LoVo (cell line): ENCODE data around the gene STPG2.
"Not testable (repeated sequence)": the region's sequence is repeated elsewhere in the genome, so short reads cannot be mapped to it uniquely, and the experiment has no call there.

Experiments
- DNase-seq: peaks from one replicate; pipeline ENCODE4 v3.0.0-alpha.2; 2016; ENCODE audit warnings: low spot score

Gene STPG2

GRCh38 chr4:97942951-97943350 lies 200.3 kb downstream of the STPG2 start:
- DNase-seq, result no peak

- no peak for DNase-seq
Measured at GRCh38 chr4:97942137-97942536, 201.1 kb downstream of the STPG2 start.

- no peak for DNase-seq
Measured at GRCh38 chr4:97938141-97938540, 205.1 kb downstream of the STPG2 start.

DNA sequence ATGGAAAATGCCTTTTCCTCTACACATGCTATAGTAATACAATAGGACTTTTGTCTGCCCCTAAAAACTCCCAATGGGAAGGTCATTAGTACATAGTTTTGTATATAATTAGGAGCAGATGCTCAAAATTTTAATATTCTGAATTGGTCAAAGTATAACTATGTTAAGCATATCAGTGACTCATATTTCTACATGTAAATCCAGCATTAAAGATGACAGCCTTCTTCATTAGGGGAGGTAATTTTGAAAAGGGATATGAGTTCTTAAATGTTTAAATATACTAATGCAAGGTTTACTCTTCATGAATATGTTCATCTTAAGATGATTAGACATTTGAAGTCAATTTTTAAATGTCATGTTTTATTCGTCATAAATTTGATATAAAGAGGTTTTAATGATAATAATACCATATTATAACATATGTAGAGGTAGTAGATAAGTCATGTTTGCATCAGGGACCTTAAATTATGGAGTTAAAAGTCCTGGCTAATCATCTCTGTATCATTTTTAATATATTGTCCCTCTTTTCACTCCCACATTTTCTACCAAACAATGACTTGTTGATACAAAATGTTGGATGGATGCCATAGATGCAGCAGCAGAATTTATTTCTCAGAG lies 218.8 kb downstream of the STPG2 start:
- DNase-seq, result no peak

GRCh38 chr4:97923096-97923495 lies 220.2 kb downstream of the STPG2 start:
- no peak for DNase-seq

GRCh38 chr4:97917115-97917514 lies 226.2 kb downstream of the STPG2 start:
- no peak for DNase-seq

GRCh38 chr4:97912156-97912555 lies 231.1 kb downstream of the STPG2 start:
- no peak for DNase-seq

- DNase-seq, result no peak
Measured at GRCh38 chr4:97911236-97911906, 231.9 kb downstream of the STPG2 start.

DNA sequence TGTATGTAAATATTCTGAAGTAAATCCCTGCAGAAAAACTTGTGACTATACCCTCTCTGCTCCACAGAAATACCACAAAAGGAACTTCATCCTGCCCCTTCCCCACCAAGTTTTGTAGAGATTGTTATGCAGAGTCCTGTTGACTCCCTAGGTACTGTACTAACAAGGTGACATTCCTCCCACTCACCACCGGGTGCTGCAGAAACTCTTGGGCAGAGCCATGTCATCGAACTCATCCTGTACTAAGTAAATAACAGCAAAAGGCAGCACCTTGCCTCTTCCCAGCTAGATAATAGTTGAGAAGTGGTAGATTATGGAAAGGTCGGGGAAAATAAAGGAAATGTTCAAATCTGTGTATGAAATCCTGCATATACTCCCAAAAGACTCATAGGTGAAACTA lies 233.3 kb downstream of the STPG2 start:
- no peak for DNase-seq

DNA sequence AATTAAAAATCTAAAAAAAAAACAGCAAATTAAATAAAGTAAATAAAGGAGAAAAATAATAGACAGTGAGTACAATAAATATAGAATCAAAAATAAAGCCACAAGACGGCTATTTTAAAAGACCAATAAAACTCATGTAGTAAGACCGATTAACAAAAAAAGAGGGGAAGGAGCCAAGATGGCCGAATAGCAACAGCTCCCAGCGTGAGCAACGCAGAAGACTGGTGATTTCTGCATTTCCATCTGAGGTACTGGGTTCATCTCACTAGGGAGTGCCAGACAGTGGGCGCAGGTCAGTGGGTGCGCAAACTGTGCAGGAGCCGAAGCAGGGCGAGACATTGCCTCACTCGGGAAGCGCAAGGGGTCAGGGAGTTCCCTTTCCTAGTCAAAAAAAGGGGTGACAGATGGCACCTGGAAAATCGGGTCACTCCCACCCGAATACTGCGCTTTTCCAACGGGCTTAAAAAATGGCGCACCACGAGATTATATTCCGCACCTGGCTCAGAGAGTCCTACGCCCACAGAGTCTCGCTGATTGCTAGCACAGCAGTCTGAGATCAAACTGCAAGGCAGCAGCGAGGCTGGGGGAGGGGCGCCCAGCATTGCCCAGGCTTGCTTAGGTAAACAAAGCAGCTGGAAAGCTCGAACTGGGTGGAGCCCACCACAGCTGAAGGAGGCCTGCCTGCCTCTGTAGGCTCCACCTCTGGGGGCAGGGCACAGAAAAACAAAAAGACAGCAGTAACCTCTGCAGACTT lies 239.7 kb downstream of the STPG2 start:
- DNase-seq, result not testable (repeated sequence)

DNA sequence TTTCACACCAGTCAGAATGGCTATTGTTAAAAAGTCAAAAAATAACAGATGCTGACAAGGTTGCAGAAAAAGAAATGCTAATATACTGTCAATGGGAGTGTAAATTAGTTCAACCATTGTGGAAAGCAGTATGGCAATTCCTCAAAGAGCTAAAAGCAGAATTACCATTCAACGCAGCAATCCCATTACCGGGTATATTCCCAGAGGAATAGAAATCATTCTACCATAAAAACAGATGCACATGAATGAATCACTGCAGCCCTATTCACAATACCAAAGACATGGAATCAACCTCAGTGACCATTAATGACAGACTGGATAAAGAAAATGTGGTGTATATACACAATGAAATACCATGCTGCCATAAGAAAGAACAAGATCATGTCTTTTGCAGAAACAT lies 243.0 kb downstream of the STPG2 start:
- DNase-seq, result no peak

GRCh38 chr4:97892592-97893266 lies 250.5 kb downstream of the STPG2 start:
- no peak for DNase-seq

DNA sequence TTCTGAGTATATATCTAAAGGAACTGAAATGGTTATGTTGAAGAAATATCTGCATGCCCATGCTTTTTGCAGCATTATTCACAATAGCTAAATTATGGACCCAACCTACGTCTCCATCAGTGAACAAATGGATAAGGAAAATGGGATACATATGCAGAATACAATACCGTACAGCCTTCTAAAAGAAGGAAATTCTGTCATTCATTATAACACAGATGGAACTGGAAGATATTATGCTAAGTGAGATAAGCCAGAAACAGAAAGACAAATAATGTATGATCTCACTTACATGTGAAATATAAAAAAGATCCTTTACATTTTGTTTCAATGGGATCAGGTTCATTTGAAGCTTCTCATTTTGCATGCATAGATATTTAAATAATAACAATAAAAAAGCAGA lies 263.3 kb downstream of the STPG2 start:
- DNase-seq, result no peak

DNA sequence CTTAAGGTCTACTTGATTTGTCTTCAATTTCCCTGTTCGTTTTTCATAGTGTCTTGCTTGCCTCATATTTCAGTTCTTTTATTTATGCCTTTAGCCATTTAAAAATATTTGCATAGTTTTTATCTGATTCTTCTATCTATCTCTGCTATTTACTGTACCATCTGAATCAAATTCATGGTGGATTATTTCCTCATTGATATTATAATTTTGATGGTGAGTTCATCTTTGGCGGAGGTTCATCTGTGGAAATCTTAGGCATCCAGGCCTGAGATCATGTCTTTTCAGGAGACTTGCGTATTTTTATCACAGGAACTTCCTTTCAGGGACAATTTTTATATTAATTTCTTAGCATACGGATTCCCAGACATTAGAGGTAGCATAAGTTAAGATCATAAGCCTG lies 275.2 kb downstream of the STPG2 start:
- no peak for DNase-seq

GRCh38 chr4:97867557-97868091 lies 275.7 kb downstream of the STPG2 start:
- no peak for DNase-seq

- DNase-seq, result no peak
Measured at GRCh38 chr4:97866821-97867556, 276.3 kb downstream of the STPG2 start.

DNA sequence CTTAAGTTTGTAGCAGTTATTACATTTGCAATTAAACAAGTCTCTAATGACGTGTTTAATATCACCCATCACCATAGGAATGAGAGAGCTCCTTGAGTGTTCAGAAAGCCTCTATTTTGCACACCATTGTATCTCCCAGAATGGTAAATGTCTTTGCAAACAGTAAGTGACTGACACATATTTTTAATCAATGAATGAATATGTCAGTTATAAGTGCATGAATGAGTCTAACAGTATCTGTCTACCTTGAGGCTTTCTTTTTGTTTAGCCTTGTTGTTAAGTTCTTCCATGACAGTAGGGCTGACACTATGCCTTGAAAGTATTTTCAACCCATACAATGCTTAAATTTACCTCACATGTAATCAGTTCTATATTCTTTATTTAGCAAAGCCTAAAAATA lies 292.2 kb downstream of the STPG2 start:
- DNase-seq, result no peak

GRCh38 chr4:97845758-97846157 lies 297.5 kb downstream of the STPG2 start:
- DNase-seq, result no peak

GRCh38 chr4:97841512-97841911 lies 301.8 kb downstream of the STPG2 start:
- DNase-seq, result no peak

DNA sequence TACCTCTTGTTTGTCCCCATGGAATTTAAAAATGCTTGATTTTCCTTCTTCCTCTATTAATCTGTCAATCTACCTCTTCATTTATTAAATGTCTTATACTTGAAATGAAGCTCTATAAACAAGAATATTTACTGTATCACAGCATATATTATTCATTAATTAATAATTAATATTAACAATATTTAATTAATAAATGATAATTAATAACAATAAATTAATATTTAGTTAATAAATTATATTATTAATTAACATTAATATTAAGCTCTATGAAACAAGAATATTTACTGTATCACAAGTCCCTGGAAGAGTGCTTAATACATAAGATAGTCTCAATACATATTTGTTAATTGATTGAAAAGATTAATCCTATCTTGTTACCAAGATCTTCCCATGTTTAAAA lies 306.6 kb downstream of the STPG2 start:
- DNase-seq, result no peak

GRCh38 chr4:97828646-97829045 lies 314.6 kb downstream of the STPG2 start:
- no peak for DNase-seq

DNA sequence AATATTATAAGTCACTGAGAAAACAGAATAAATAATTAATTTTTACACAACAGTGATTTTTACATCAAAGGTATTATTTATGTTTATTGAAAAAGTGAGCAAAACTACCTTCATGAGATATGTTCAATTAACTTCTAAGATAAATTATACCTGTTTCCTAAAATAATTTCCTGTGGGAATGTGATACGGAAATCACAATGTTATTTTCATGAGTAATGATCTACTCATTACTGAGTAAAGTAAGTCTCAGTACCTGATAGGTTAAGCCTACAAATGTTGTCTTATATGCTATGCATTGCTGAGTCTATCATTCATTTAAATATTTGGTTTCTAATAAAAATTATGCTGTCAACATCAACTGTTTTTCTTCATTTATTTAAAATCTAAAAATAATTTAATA lies 324.0 kb downstream of the STPG2 start:
- no peak for DNase-seq
